Measurements from ENCODE around the gene KMO.

Gene KMO

GRCh38 chr1:241550318-241550717 is 18.1 kb downstream of the KMO start:
- ATAC-seq (ENCODE audit: low read depth) (no peak), DNase-seq (ENCODE audit: low spot score) (no peak)
- Histone ChIP-seq H3K4me3 (ENCODE audit: severe bottlenecking) (no peak overlapping the region), H3K9me3 (ENCODE audit: severe bottlenecking) (no peaks in the 10 kb centered on the region), H3K4me1 (ENCODE audit: insufficient read depth, poor library complexity, severe bottlenecking) (no peaks in the 10 kb centered on the region), H3K27me3 (ENCODE audit: insufficient read depth, poor library complexity, severe bottlenecking) (no peaks in the 10 kb centered on the region), H3K27ac (ENCODE audit: poor library complexity, severe bottlenecking) (no peak overlapping the region), H3K36me3 (ENCODE audit: low read depth) (no peaks in the 10 kb centered on the region)
- no peak for TF ChIP-seq CTCF (IDR thresholded peaks at IDR 0.05; ENCODE audit: poor library complexity, severe bottlenecking)

- Histone ChIP-seq H3K4me3 (ENCODE audit: severe bottlenecking) (no peak overlapping the region), H3K4me1 (ENCODE audit: insufficient read depth, poor library complexity, severe bottlenecking) (no peaks in the 10 kb centered on the region), H3K27me3 (ENCODE audit: insufficient read depth, poor library complexity, severe bottlenecking) (no peaks in the 10 kb centered on the region), H3K9me3 (ENCODE audit: severe bottlenecking) (no peaks in the 10 kb centered on the region), H3K36me3 (ENCODE audit: low read depth) (no peaks in the 10 kb centered on the region), H3K27ac (ENCODE audit: poor library complexity, severe bottlenecking) (no peak overlapping the region)
- DNase-seq (ENCODE audit: low spot score) (no peak), ATAC-seq (ENCODE audit: low read depth) (no peak)
- no peak for TF ChIP-seq CTCF (IDR thresholded peaks at IDR 0.05; ENCODE audit: poor library complexity, severe bottlenecking)
Observed at GRCh38 chr1:241551759-241552638, 19.8 kb downstream of the KMO start.

GRCh38 chr1:241553886-241554592 is 21.9 kb downstream of the KMO start:
- no peaks in the 10 kb centered on the region for H3K4me1 ChIP-seq (ENCODE audit: insufficient read depth, poor library complexity, severe bottlenecking)
- H3K9me3 ChIP-seq (ENCODE audit: severe bottlenecking), result no peaks in the 10 kb centered on the region
- H3K4me3 ChIP-seq (ENCODE audit: severe bottlenecking), result no peak overlapping the region
- no peaks in the 10 kb centered on the region for H3K27me3 ChIP-seq (ENCODE audit: insufficient read depth, poor library complexity, severe bottlenecking)
- H3K36me3 ChIP-seq (ENCODE audit: low read depth), result no peaks in the 10 kb centered on the region
- TF ChIP-seq CTCF (IDR thresholded peaks at IDR 0.05; ENCODE audit: poor library complexity, severe bottlenecking), result no peak
- no peak for DNase-seq (ENCODE audit: low spot score)
- ATAC-seq (ENCODE audit: low read depth), result no peak
- H3K27ac ChIP-seq (ENCODE audit: poor library complexity, severe bottlenecking), result no peak overlapping the region

GRCh38 chr1:241555526-241555925 is 23.3 kb downstream of the KMO start:
- DNase-seq (ENCODE audit: low spot score), result no peak
- Histone ChIP-seq H3K4me1 (ENCODE audit: insufficient read depth, poor library complexity, severe bottlenecking) (no peaks in the 10 kb centered on the region), H3K9me3 (ENCODE audit: severe bottlenecking) (no peaks in the 10 kb centered on the region), H3K4me3 (ENCODE audit: severe bottlenecking) (no peak overlapping the region), H3K27ac (ENCODE audit: poor library complexity, severe bottlenecking) (no peak overlapping the region), H3K36me3 (ENCODE audit: low read depth) (no peaks in the 10 kb centered on the region), H3K27me3 (ENCODE audit: insufficient read depth, poor library complexity, severe bottlenecking) (no peaks in the 10 kb centered on the region)
- no peak for TF ChIP-seq CTCF (IDR thresholded peaks at IDR 0.05; ENCODE audit: poor library complexity, severe bottlenecking)
- ATAC-seq (ENCODE audit: low read depth), result no peak
